ENCODE results near the gene LMF2. TPM values are rescaled to one million over a fixed set of nuclear protein-coding genes. Genes with fewer than 3 reads are reported as not detected.

LMF2 gene
- total RNA-seq, 1 donor from 2014 or later, result 65.8 TPM

DNA sequence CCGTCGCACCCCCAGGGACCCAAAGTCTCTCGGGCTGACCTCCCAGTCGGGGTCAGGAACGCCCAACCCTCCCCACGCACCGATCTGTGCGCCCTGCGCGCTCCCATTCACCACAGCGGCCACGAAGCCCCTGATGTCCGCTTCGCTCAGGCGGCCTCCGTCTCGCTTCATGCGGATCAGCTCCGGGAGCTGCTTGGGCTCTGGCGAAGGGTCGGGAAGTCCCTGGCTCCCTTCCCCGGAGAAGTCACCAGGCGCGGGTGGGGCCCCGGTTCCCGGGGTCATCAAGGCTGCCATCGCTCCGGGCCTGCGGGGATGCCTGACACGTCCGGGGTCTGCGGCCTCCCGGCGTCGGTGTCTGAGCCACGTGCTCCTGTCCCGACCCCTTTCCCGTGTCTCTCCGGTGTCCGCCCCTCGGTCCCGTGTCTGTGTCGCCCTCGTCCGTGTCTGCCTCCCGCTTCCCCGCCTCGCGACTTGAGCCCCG is 22.0 kb upstream of the LMF2 start:
- Histone ChIP-seq H3K27ac (peak overlapping the region; percentile 99), H3K27me3 (no peaks in the 10 kb centered on the region), H3K4me3 (peak overlapping the region; percentile 72), H3K4me1 (peaks cover 55% of the 10 kb centered on the region), H3K9me3 (no peaks in the 10 kb centered on the region), H3K36me3 (no peaks in the 10 kb centered on the region)
- ATAC-seq, result no peak
- DNase-seq, result no peak
- TF ChIP-seq, protein P1, sequence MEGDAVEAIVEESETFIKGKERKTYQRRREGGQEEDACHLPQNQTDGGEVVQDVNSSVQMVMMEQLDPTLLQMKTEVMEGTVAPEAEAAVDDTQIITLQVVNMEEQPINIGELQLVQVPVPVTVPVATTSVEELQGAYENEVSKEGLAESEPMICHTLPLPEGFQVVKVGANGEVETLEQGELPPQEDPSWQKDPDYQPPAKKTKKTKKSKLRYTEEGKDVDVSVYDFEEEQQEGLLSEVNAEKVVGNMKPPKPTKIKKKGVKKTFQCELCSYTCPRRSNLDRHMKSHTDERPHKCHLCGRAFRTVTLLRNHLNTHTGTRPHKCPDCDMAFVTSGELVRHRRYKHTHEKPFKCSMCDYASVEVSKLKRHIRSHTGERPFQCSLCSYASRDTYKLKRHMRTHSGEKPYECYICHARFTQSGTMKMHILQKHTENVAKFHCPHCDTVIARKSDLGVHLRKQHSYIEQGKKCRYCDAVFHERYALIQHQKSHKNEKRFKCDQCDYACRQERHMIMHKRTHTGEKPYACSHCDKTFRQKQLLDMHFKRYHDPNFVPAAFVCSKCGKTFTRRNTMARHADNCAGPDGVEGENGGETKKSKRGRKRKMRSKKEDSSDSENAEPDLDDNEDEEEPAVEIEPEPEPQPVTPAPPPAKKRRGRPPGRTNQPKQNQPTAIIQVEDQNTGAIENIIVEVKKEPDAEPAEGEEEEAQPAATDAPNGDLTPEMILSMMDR (IDR thresholded peaks at IDR 0.05), result no peak
- intact Hi-C loops (cut with DNase I), result no loop called here

DNA sequence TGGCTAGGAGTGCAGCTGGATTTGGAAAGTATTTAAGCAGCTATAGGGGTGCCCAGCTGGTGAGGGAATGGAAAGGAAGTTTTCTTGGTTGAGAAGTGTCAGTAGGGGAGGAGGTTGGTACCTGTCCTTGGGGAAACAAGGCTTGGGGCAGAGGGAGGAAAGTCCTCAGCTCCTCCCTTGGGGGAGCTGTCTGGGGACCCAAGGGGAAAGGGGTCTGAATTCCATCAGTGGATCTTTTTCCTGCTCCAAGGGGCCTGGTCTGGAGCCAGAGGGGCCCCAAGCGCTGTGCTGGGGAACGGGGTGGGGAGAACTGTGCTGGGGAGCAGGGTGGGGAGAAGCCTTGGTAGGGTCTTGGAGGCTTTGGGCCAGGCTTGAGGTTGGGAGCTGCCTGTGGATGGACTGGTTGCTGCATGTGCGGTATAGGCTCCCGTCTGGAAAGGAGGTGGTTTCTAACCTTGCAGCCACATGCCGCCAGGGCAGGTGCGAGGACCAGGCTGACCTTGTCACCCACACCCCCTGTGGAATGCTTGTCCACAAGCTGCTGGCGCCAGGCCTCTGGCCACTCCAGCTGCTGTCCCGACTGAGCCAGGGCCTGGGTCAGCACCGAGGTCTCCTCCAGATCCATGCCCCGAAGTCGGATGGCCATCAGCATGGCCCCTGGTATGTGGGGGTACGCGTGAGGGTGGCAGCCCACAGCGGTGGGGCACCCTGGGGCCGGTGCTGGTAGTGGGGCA is 21.3 kb upstream of the LMF2 start:
- H3K36me3 ChIP-seq, result peaks cover 3% of the 10 kb centered on the region
- ATAC-seq (no peak), DNase-seq (no peak)
- TF ChIP-seq, protein P1 (IDR thresholded peaks at IDR 0.05), result no peak
- peak overlapping the region; percentile 72 for H3K4me3 ChIP-seq
- peaks cover 54% of the 10 kb centered on the region for H3K4me1 ChIP-seq
- H3K27ac ChIP-seq, result peak overlapping the region; percentile 99
- no peaks in the 10 kb centered on the region for H3K9me3 ChIP-seq
- intact Hi-C loops (cut with DNase I), result no loop called here
- no peaks in the 10 kb centered on the region for H3K27me3 ChIP-seq

DNA sequence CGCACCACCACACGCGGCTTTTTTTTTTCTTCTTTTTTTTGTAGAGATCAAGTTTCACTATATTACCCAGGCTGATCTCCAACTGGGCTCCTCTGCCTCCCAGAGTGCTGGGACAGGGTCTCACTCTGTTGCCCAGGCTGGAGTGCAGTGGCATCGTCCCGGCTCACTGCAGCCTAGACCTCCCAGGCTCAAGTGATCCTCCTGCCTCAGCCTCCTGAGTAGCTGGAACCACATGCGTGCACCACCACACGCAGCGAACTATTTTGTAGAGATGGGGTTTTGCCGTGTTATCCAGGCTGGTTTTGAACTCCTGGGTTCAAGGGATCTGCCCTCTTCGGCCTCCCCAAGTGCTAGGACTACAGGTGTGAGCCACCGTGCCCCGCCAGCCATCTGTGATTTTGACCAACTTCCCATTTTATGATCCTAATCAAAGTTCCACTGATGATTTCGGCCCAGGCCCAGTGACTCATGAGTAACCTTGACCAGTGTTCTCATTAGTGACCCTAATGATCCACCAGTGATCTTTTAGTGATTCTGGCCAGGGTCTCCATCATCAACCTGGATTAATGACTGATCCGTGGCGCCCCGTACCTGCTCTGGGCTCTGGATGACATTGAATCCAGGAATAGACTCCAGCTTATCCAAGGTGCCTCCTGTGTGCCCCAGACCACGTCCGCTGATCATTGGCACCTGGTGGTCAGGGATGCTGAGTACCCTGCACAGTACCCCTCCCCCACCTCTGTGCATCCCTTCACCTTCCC is 20.6 kb upstream of the LMF2 start:
- TF ChIP-seq, protein P1 (IDR thresholded peaks at IDR 0.05), result no peak
- H3K27me3 ChIP-seq, result no peaks in the 10 kb centered on the region
- no peaks in the 10 kb centered on the region for H3K9me3 ChIP-seq
- H3K36me3 ChIP-seq, result peaks cover 10% of the 10 kb centered on the region
- peaks cover 47% of the 10 kb centered on the region for H3K4me1 ChIP-seq
- no peak for ATAC-seq
- H3K27ac ChIP-seq, result peak overlapping the region; percentile 99
- intact Hi-C loops (cut with DNase I), result no loop called here
- peak overlapping the region; percentile 72 for H3K4me3 ChIP-seq
- no peak for DNase-seq

DNA sequence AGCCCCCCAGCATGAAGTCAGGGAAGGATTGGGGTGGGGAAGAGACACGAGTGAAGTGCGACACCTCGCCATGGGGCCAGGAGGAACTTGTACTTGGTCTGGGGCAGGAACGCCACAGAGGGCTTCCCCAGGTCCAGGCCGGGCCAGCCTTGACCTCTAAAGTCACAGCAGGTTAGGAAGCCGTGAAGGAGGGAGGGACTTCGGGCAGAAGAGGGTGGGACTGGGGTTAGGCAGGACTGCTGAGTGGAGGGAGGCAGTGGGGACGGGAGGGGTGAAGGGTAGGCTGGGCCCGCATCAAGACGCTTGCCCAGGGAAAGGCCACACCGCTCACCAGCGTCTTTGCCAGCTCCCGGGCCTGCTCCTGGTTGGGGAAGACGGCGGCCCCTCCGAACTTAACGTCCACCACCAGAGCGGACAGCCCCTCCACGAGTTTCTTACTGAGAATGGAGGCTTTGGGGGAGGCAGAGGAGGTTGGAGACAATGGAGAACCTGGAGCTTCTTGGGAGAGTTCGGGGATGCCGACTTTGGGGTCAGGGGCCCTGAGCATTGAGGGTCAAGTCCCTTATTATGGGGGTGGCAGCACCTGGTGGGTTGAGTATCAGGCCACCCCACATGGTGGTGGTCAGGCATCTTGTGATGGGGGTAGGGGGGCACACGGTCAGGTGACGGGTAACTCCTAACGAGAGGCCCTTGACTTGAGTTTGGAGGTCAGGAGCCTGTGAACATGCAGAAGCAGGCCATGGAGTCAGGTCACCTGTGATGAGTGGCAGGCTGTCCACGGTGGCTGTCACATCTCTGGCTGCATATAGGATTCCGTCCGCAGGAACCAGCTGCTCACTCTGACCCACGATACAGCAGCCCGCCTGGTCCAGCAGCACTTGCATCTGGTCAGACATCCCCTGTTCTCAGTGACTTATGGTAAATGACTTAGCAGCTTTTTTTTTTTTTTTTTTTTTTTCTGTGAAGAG is 19.6 kb upstream of the LMF2 start:
- Histone ChIP-seq H3K4me3 (peak overlapping the region; percentile 90), H3K27me3 (no peaks in the 10 kb centered on the region), H3K27ac (peak overlapping the region; percentile 93), H3K9me3 (no peaks in the 10 kb centered on the region), H3K36me3 (peaks cover 20% of the 10 kb centered on the region), H3K4me1 (peaks cover 37% of the 10 kb centered on the region)
- DNase-seq, result peak; percentile 86
- TF ChIP-seq, protein P1 (IDR thresholded peaks at IDR 0.05), result no peak
- peak; percentile 7 for ATAC-seq
- intact Hi-C loops (cut with DNase I), result no loop called here

DNA sequence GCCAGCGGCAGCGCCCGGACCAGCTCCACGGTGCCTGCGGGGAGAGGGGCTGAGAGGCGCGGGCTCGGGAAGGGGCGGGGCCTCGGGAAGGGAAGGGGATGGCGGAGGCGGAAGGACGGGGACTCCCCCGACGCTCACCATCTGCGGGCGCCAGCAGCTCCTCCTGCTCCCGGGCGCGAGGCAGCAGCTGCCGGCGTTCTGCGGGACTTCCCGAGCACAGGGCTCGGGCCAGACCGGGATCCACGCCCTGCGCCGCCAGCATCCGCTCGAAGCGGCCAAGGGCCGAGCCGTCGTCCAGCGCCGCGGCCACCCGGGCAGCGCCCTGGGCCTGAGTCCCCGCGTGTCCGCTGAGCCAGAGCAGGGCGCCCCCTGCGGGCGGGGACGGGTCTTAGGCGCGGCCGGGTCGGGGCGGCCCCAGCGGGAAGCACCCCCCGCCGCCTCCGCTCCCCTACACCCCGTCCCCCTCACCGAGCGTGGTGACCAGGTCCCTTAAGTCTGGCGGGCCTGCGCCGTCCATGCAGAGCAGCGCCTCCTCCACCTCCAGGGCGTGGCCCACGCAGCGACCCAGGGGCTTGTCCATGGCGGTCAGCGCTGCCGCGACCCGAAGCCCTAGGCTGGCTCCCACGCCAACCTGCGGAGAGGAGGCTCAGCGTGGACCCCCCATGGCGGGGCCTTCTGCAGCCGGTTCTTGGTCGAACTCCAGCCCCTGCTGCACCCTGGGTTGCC is 18.8 kb upstream of the LMF2 start:
- Histone ChIP-seq H3K4me3 (peak overlapping the region; percentile 90), H3K4me1 (peaks cover 34% of the 10 kb centered on the region), H3K36me3 (peaks cover 20% of the 10 kb centered on the region), H3K27ac (peak overlapping the region; percentile 93), H3K27me3 (no peaks in the 10 kb centered on the region), H3K9me3 (no peaks in the 10 kb centered on the region)
- intact Hi-C loops (cut with DNase I), result no loop called here
- TF ChIP-seq, protein P1 (IDR thresholded peaks at IDR 0.05), result peak; percentile 73
- peak; percentile 95 for DNase-seq
- ATAC-seq, result peak; percentile 49
